HEK293T (cell line): ENCODE results near the gene INPP5A.

Experiments used
- CTCF ChIA-PET: fragments of 350-600 bp; formaldehyde crosslinking; extraction: SDS; loops from one replicate; lab custom pipeline; 2021; ENCODE audit warnings: antibody characterized with exemption, inconsistent platforms; lab: Yijun Ruan, JAX
- POLR2A ChIA-PET: fragments of 350-600 bp; formaldehyde crosslinking; extraction: SDS; loops from one replicate; lab custom pipeline; 2020; ENCODE audit warnings: antibody characterized with exemption, inconsistent platforms; lab: Yijun Ruan, JAX
- DNase-seq: peaks from one replicate; pipeline ENCODE4 v3.0.0; 2012; ENCODE audit warnings: mixed read lengths; ENCODE audit errors: extremely low spot score
- ARNT ChIP-seq: fragments of 450-650 bp; IDR thresholded peaks from 2 replicates; pipeline ENCODE4 v1.6.1; 2017; ENCODE audit warnings: mild to moderate bottlenecking
- BHLHE40 ChIP-seq: fragments of 450-650 bp; IDR thresholded peaks from 2 replicates; pipeline ENCODE4 v1.6.1; 2016; ENCODE audit warnings: mild to moderate bottlenecking, moderate library complexity, borderline replicate concordance
- CTBP1 ChIP-seq: fragments of 450-650 bp; IDR thresholded peaks from 2 replicates; pipeline ENCODE4 v1.6.1; 2016; ENCODE audit warnings: borderline replicate concordance
- ELF4 ChIP-seq: fragments of 450-650 bp; IDR thresholded peaks from 2 replicates; pipeline ENCODE4 v1.6.1; 2017; ENCODE audit warnings: antibody characterized with exemption
- FOXA1 ChIP-seq: fragments of 450-650 bp; IDR thresholded peaks from 2 replicates; pipeline ENCODE4 v1.6.1; 2016; ENCODE audit warnings: mild to moderate bottlenecking
- FOXK2 ChIP-seq: fragments of 450-650 bp; IDR thresholded peaks from 2 replicates; pipeline ENCODE4 v1.6.1; 2016; ENCODE audit warnings: mild to moderate bottlenecking
- FOXM1 ChIP-seq: fragments of 450-650 bp; IDR thresholded peaks from 2 replicates; pipeline ENCODE4 v1.6.1; 2017; ENCODE audit warnings: mild to moderate bottlenecking, borderline replicate concordance
- HDGF ChIP-seq: fragments of 450-650 bp; IDR thresholded peaks from 2 replicates; pipeline ENCODE4 v1.6.1; 2017; ENCODE audit warnings: antibody characterized with exemption, borderline replicate concordance
- L3MBTL2 ChIP-seq: fragments of 450-650 bp; conservative IDR thresholded peaks from 2 replicates; pipeline ENCODE4 v1.6.1; 2016; ENCODE audit warnings: mild to moderate bottlenecking
- LEF1 ChIP-seq: fragments of 450-650 bp; IDR thresholded peaks from 2 replicates; pipeline ENCODE4 v1.6.1; 2017; ENCODE audit warnings: mild to moderate bottlenecking, borderline replicate concordance
- NFRKB ChIP-seq: fragments of 450-650 bp; IDR thresholded peaks from 2 replicates; pipeline ENCODE4 v1.6.1; 2016; ENCODE audit warnings: mild to moderate bottlenecking, moderate library complexity
- PKNOX1 ChIP-seq: fragments of 450-650 bp; IDR thresholded peaks from 2 replicates; pipeline ENCODE4 v1.6.1; 2016
- SP1 ChIP-seq: fragments of 450-650 bp; IDR thresholded peaks from 2 replicates; pipeline ENCODE4 v1.6.1; 2017
- SUZ12 ChIP-seq: fragments of 450-650 bp; IDR thresholded peaks from 2 replicates; pipeline ENCODE4 v1.6.1; 2016; ENCODE audit warnings: mild to moderate bottlenecking
- TARDBP ChIP-seq: fragments of 450-650 bp; IDR thresholded peaks from 2 replicates; pipeline ENCODE4 v1.6.1; 2016
- ZNF384 ChIP-seq: fragments of 450-650 bp; IDR thresholded peaks from 2 replicates; pipeline ENCODE4 v1.6.1; 2016

Gene INPP5A

GRCh38 chr10:132497063-132497680 lies 40.4 kb upstream of the INPP5A start:
- ChIA-PET CTCF (no interaction called here), POLR2A (no interaction called here)
- DNase-seq, result no peak
- TF ChIP-seq TARDBP (no peak), SUZ12 (no peak), ARNT (no peak), FOXA1 (no peak), NFRKB (no peak), SP1 (no peak), BHLHE40 (no peak), PKNOX1 (no peak), FOXM1 (no peak), ZNF384 (no peak), L3MBTL2 (no peak), CTBP1 (no peak), HDGF (no peak), ELF4 (no peak)

- ChIA-PET POLR2A (no interaction called here), CTCF (no interaction called here)
- TF ChIP-seq ZNF384 (no peak), ELF4 (no peak), ARNT (no peak), NFRKB (no peak), L3MBTL2 (no peak)
- no peak for DNase-seq
Observed at GRCh38 chr10:132497861-132498561, 39.6 kb upstream of the INPP5A start.

GRCh38 chr10:132498562-132499366 lies 38.8 kb upstream of the INPP5A start:
- ChIA-PET CTCF (no interaction called here), POLR2A (no interaction called here)
- DNase-seq, result no peak
- no peak for TF ChIP-seq L3MBTL2
- TF ChIP-seq ELF4, result no peak
- no peak for TF ChIP-seq SP1
- TF ChIP-seq NFRKB, result no peak
- TF ChIP-seq BHLHE40, result no peak
- no peak for TF ChIP-seq LEF1
- TF ChIP-seq TARDBP, result no peak

- DNase-seq, result no peak
- CTCF ChIA-PET, result no interaction called here
- POLR2A ChIA-PET, result no interaction called here
- TF ChIP-seq FOXK2 (no peak), ARNT (no peak), FOXM1 (no peak), HDGF (no peak), NFRKB (no peak), ZNF384 (no peak), LEF1 (no peak), TARDBP (no peak), L3MBTL2 (no peak), PKNOX1 (no peak), SP1 (no peak), BHLHE40 (no peak), SUZ12 (no peak), FOXA1 (no peak), CTBP1 (no peak), ELF4 (no peak)
Observed at GRCh38 chr10:132499367-132499685, 38.3 kb upstream of the INPP5A start.

GRCh38 chr10:132500781-132501415 lies 36.7 kb upstream of the INPP5A start:
- no peak for TF ChIP-seq BHLHE40
- TF ChIP-seq ARNT, result no peak
- no peak for TF ChIP-seq L3MBTL2
- no peak for TF ChIP-seq FOXK2
- POLR2A ChIA-PET, result no interaction called here
- DNase-seq, result no peak
- CTCF ChIA-PET, result no interaction called here

- DNase-seq, result no peak
- TF ChIP-seq CTBP1, result no peak
- TF ChIP-seq NFRKB, result no peak
- TF ChIP-seq L3MBTL2, result no peak
- no peak for TF ChIP-seq PKNOX1
- TF ChIP-seq SUZ12, result no peak
- TF ChIP-seq ELF4, result no peak
- ChIA-PET CTCF (no interaction called here), POLR2A (no interaction called here)
Observed at GRCh38 chr10:132502544-132503300, 34.9 kb upstream of the INPP5A start.
